ENCODE results near the gene UTP11. TPM values are rescaled to one million over a fixed set of nuclear protein-coding genes. Genes with fewer than 3 reads are reported as not detected.

Gene UTP11
- total RNA-seq, 1 experiment from 2014 or later: 53.8 TPM

- TF ChIP-seq POLR2AphosphoS5 (IDR thresholded peaks at IDR 0.05; ENCODE audit: low read depth, low read length) (no peak), TCF7L2 (IDR thresholded peaks at IDR 0.05; ENCODE audit: low read depth, low read length) (no peak), SIN3A (IDR thresholded peaks at IDR 0.05; ENCODE audit: borderline replicate concordance, insufficient read depth, low read depth, low read length) (no peak)
- TF ChIP-seq, protein P1, sequence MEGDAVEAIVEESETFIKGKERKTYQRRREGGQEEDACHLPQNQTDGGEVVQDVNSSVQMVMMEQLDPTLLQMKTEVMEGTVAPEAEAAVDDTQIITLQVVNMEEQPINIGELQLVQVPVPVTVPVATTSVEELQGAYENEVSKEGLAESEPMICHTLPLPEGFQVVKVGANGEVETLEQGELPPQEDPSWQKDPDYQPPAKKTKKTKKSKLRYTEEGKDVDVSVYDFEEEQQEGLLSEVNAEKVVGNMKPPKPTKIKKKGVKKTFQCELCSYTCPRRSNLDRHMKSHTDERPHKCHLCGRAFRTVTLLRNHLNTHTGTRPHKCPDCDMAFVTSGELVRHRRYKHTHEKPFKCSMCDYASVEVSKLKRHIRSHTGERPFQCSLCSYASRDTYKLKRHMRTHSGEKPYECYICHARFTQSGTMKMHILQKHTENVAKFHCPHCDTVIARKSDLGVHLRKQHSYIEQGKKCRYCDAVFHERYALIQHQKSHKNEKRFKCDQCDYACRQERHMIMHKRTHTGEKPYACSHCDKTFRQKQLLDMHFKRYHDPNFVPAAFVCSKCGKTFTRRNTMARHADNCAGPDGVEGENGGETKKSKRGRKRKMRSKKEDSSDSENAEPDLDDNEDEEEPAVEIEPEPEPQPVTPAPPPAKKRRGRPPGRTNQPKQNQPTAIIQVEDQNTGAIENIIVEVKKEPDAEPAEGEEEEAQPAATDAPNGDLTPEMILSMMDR (IDR thresholded peaks at IDR 0.05): no peak
- TF ChIP-seq, protein P2, sequence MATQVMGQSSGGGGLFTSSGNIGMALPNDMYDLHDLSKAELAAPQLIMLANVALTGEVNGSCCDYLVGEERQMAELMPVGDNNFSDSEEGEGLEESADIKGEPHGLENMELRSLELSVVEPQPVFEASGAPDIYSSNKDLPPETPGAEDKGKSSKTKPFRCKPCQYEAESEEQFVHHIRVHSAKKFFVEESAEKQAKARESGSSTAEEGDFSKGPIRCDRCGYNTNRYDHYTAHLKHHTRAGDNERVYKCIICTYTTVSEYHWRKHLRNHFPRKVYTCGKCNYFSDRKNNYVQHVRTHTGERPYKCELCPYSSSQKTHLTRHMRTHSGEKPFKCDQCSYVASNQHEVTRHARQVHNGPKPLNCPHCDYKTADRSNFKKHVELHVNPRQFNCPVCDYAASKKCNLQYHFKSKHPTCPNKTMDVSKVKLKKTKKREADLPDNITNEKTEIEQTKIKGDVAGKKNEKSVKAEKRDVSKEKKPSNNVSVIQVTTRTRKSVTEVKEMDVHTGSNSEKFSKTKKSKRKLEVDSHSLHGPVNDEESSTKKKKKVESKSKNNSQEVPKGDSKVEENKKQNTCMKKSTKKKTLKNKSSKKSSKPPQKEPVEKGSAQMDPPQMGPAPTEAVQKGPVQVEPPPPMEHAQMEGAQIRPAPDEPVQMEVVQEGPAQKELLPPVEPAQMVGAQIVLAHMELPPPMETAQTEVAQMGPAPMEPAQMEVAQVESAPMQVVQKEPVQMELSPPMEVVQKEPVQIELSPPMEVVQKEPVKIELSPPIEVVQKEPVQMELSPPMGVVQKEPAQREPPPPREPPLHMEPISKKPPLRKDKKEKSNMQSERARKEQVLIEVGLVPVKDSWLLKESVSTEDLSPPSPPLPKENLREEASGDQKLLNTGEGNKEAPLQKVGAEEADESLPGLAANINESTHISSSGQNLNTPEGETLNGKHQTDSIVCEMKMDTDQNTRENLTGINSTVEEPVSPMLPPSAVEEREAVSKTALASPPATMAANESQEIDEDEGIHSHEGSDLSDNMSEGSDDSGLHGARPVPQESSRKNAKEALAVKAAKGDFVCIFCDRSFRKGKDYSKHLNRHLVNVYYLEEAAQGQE (IDR thresholded peaks at IDR 0.05; ENCODE audit: insufficient read depth in 1 of 2, low read depth in 2 of 2, low read length in 1 of 2): no peak
- ATAC-seq (no peak), DNase-seq (ENCODE audit: low read depth, low spot score) (no peak)
- no peak overlapping the region for H3K4me3 ChIP-seq (ENCODE audit: low read depth in 2 of 2, low read length in 2 of 2)
- intact Hi-C loops (cut with micrococcal nuclease; ENCODE audit: unreplicated experiment): no loop called here
- CTCF ChIA-PET: no interaction called here
- no peak overlapping the region for H3K27ac ChIP-seq (ENCODE audit: low read length)
- H3K9me3 ChIP-seq (ENCODE audit: control insufficient read depth, insufficient read depth, low read depth, low read length): no peaks in the 10 kb centered on the region
- H3K36me3 ChIP-seq (ENCODE audit: control insufficient read depth, insufficient read depth, low read length): no peaks in the 10 kb centered on the region
- H3K27me3 ChIP-seq (ENCODE audit: control insufficient read depth, insufficient read depth, low read length): no peaks in the 10 kb centered on the region
- H3K4me1 ChIP-seq (ENCODE audit: control insufficient read depth, insufficient read depth, low read length): no peaks in the 10 kb centered on the region
- in situ Hi-C loops (cut with HindIII; ENCODE audit: low pct_unique_long_range_greater_than_20kb, low sequenced_read_pairs): no loop called here
- POLR2A ChIA-PET: no interaction called here
- no TSS peak for BruUV-seq (replicated peaks)
Measured at GRCh38 chr1:38074302-38074677, 61.8 kb downstream of the UTP11 start.

Other genes with a start within 250 kb of the UTP11 start
- gene EPHA10, start 247.6 kb upstream of the UTP11 start, total RNA-seq (2021; ENCODE audit: unreplicated experiment): 2.8 TPM
- 29.7 TPM for gene MANEAL, start 218.9 kb upstream of the UTP11 start, total RNA-seq (2021; ENCODE audit: unreplicated experiment)
- gene C1orf122, start 204.9 kb upstream of the UTP11 start, total RNA-seq (2021; ENCODE audit: unreplicated experiment): 77.2 TPM
- 24.0 TPM for gene YRDC, start 204.5 kb upstream of the UTP11 start, total RNA-seq (2021; ENCODE audit: unreplicated experiment)
- 26.2 TPM for gene MTF1, start 153.1 kb upstream of the UTP11 start, total RNA-seq (2021; ENCODE audit: unreplicated experiment)
- 17.7 TPM for gene INPP5B, start 65.7 kb upstream of the UTP11 start, total RNA-seq (2021; ENCODE audit: unreplicated experiment)
- gene SF3A3, start 22.7 kb upstream of the UTP11 start, total RNA-seq (2021; ENCODE audit: unreplicated experiment): 85.8 TPM
- gene FHL3, start 7.2 kb upstream of the UTP11 start, total RNA-seq (2021; ENCODE audit: unreplicated experiment): 23.4 TPM
- 0.08 TPM for gene POU3F1, start 34.1 kb downstream of the UTP11 start, total RNA-seq (2021; ENCODE audit: unreplicated experiment)

Measured in Panc1 (cell line).